OCI-LY1 (cell line): ENCODE measurements around the gene FAM117B.

Experiments used
- H2AFZ ChIP-seq: fragments of 200-600 bp; sonication (generic), shearing (Covaris generic); 2 replicates; pipeline ENCODE4 v1.6.0; 2014; ENCODE audit warnings: antibody characterized with exemption, mild to moderate bottlenecking, low read length
- H3F3A ChIP-seq: fragments of 200-600 bp; sonication (generic), shearing (Covaris generic); 2 replicates; pipeline ENCODE4 v1.6.0; 2014; ENCODE audit warnings: mild to moderate bottlenecking, antibody characterized with exemption, low read length, moderate library complexity; ENCODE audit not compliant: insufficient read depth
- H3K27ac ChIP-seq: fragments of 200-600 bp; sonication (generic); 2 replicates; pipeline ENCODE4 v1.5.1; 2014; ENCODE audit warnings: low read length, mixed run types, mild to moderate bottlenecking, low read depth; ENCODE audit not compliant: poor library complexity, severe bottlenecking
- H3K27me3 ChIP-seq: fragments of 200-600 bp; sonication (generic); 2 replicates; pipeline ENCODE4 v1.6.0; 2014; ENCODE audit warnings: antibody characterized with exemption, mild to moderate bottlenecking, low read length, moderate library complexity; ENCODE audit not compliant: insufficient read depth
- H3K36me3 ChIP-seq: fragments of 200-600 bp; sonication (generic); 2 replicates; pipeline ENCODE4 v1.6.1; 2014; ENCODE audit warnings: mild to moderate bottlenecking, antibody characterized with exemption, low read length, moderate library complexity, mixed read lengths; ENCODE audit not compliant: insufficient read depth
- H3K4me1 ChIP-seq: fragments of 200-600 bp; sonication (generic); 2 replicates; pipeline ENCODE4 v1.5.1; 2014; ENCODE audit warnings: mild to moderate bottlenecking, low read length, moderate library complexity; ENCODE audit not compliant: insufficient read depth, severe bottlenecking
- H3K4me2 ChIP-seq: fragments of 200-600 bp; sonication (generic), shearing (Covaris generic); 2 replicates; pipeline ENCODE4 v1.6.1; 2014; ENCODE audit warnings: low read length
- H3K4me3 ChIP-seq: fragments of 200-600 bp; sonication (generic); 2 replicates; pipeline ENCODE4 v1.5.1; 2014; ENCODE audit warnings: low read length, low read depth, mild to moderate bottlenecking, mixed read lengths; ENCODE audit not compliant: poor library complexity, severe bottlenecking
- H3K79me2 ChIP-seq: fragments of 200-600 bp; shearing (Covaris generic); 2 replicates; pipeline ENCODE4 v1.6.1; 2016; ENCODE audit warnings: mixed run types, low read length, mixed read lengths; ENCODE audit not compliant: insufficient read depth
- H3K9ac ChIP-seq: fragments of 200-600 bp; sonication (generic), shearing (Covaris generic); 2 replicates; pipeline ENCODE4 v1.6.1; 2014; ENCODE audit warnings: mild to moderate bottlenecking, low read length, mixed read lengths
- H3K9me2 ChIP-seq: fragments of 200-600 bp; sonication (generic), shearing (Covaris generic); 2 replicates; pipeline ENCODE4 v1.6.1; 2014; ENCODE audit warnings: low read depth, mild to moderate bottlenecking, low read length, mixed read lengths
- H3K9me3 ChIP-seq: fragments of 200-600 bp; shearing (Covaris generic); 2 replicates; pipeline ENCODE4 v1.6.1; 2014; ENCODE audit warnings: low read length, mixed read lengths
- H4K20me1 ChIP-seq: fragments of 200-600 bp; sonication (generic), shearing (Covaris generic); 2 replicates; pipeline ENCODE4 v1.6.0; 2016; ENCODE audit warnings: mild to moderate bottlenecking, low read length; ENCODE audit not compliant: insufficient read depth
- CTCF ChIP-seq: fragments of 200-600 bp; sonication (generic), shearing (Covaris generic); IDR thresholded peaks from 2 replicates; pipeline ENCODE4 v1.5.1; 2017; ENCODE audit warnings: mild to moderate bottlenecking, antibody characterized with exemption, low read length, moderate library complexity, mixed read lengths
- EZH2 ChIP-seq: fragments of 200-600 bp; sonication (generic), shearing (Covaris generic); IDR thresholded peaks from 2 replicates; pipeline ENCODE4 v1.8.0; 2017; ENCODE audit warnings: borderline replicate concordance, mixed run types, mild to moderate bottlenecking, antibody characterized with exemption, low read length, moderate library complexity, mixed read lengths

The FAM117B gene

GRCh38 chr2:202690321-202690900 lies 55.6 kb downstream of the FAM117B start:
- H3K9ac ChIP-seq = no peak overlapping the region
- H3K4me3 ChIP-seq = no peak overlapping the region
- no peaks in the 10 kb centered on the region for H3K36me3 ChIP-seq

GRCh38 chr2:202693503-202693902 lies 58.7 kb downstream of the FAM117B start:
- Histone ChIP-seq H3K4me3 (no peak overlapping the region), H3F3A (no peaks in the 10 kb centered on the region), H3K9ac (no peak overlapping the region), H3K4me2 (no peak overlapping the region), H3K27ac (no peak overlapping the region), H3K36me3 (peaks cover 26% of the 10 kb centered on the region), H3K79me2 (peaks cover 25% of the 10 kb centered on the region), H3K9me3 (no peaks in the 10 kb centered on the region), H3K27me3 (no peaks in the 10 kb centered on the region), H2AFZ (no peak overlapping the region), H3K4me1 (no peaks in the 10 kb centered on the region), H3K9me2 (no peaks in the 10 kb centered on the region), H4K20me1 (no peaks in the 10 kb centered on the region)
- no peak for TF ChIP-seq EZH2
- TF ChIP-seq CTCF = no peak

More at GRCh38 chr2:202690321-202690900, 55.6 kb downstream of the FAM117B start:
- Histone ChIP-seq H3K9me3 (no peaks in the 10 kb centered on the region), H3F3A (no peaks in the 10 kb centered on the region), H3K4me2 (no peak overlapping the region), H3K27ac (no peak overlapping the region), H3K9me2 (no peaks in the 10 kb centered on the region), H4K20me1 (no peaks in the 10 kb centered on the region), H3K4me1 (no peaks in the 10 kb centered on the region), H3K27me3 (no peaks in the 10 kb centered on the region), H2AFZ (no peak overlapping the region), H3K79me2 (peaks cover 25% of the 10 kb centered on the region)
- TF ChIP-seq EZH2 = no peak
- no peak for TF ChIP-seq CTCF

DNA sequence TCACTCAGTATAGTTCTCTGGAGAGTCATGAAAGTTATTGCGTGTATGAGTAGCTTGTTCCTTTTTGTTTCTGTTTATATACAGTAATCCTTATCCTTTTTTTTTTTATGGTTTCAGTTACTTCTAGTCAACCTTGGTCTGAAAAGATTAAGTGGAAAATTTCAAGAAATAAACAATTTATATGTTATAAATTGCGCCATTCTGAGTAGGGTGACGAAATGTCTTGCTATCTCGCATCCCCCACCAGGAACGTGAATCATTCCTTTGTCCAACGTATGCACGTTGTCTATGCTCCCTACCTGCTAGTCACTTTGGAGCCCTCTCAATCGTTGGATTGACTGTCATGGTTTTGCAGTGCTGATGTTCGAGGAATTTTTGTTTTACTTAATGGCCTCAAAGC lies 60.4 kb downstream of the FAM117B start:
- Histone ChIP-seq H3K4me1 (no peaks in the 10 kb centered on the region), H2AFZ (no peak overlapping the region), H3K9me3 (no peaks in the 10 kb centered on the region), H3K9ac (no peak overlapping the region), H3F3A (no peaks in the 10 kb centered on the region), H3K79me2 (peaks cover 25% of the 10 kb centered on the region), H3K9me2 (no peaks in the 10 kb centered on the region), H3K36me3 (peaks cover 29% of the 10 kb centered on the region), H3K4me3 (no peak overlapping the region), H4K20me1 (no peaks in the 10 kb centered on the region), H3K27me3 (no peaks in the 10 kb centered on the region), H3K27ac (no peak overlapping the region), H3K4me2 (no peak overlapping the region)
- no peak for TF ChIP-seq CTCF
- no peak for TF ChIP-seq EZH2
